WTC11 (cell line): ENCODE data around the gene ATP8B3. TPM values are rescaled to one million over a fixed set of nuclear protein-coding genes. Genes with fewer than 3 reads are reported as not detected.

Experiments
- ATAC-seq: fragments of 200-7000 bp; cut with Tn5 transposase; 2 replicates; pipeline ENCODE4 v1.10.0; 2021; ENCODE audit warnings: mild to moderate bottlenecking, moderate library complexity
- CTCF ChIA-PET: fragments of 300-600 bp; sonication (Branson Sonifier 250); formaldehyde crosslinking; loops from one replicate; lab custom pipeline; 2021; ENCODE audit warnings: antibody characterized with exemption; lab: Charles Lee
- POLR2A ChIA-PET: fragments of 350-600 bp; sonication (Branson Sonifier 250); formaldehyde crosslinking; loops from one replicate; lab custom pipeline; 2021; ENCODE audit warnings: antibody characterized with exemption; lab: Charles Lee
- DNase-seq: peaks from one replicate; pipeline ENCODE4 v3.0.0; 2021; ENCODE audit warnings: low spot score
- H3K27ac Mint-ChIP-seq: 2 replicates; pipeline ENCODE4 v1.8.0; 2021; ENCODE audit warnings: mixed read lengths
- H3K27me3 Mint-ChIP-seq: 2 replicates; pipeline ENCODE4 v1.8.0; 2021; ENCODE audit warnings: low read depth, mild to moderate bottlenecking, moderate library complexity, mixed read lengths
- H3K36me3 Mint-ChIP-seq: 2 replicates; pipeline ENCODE4 v1.8.0; 2021; ENCODE audit warnings: mixed read lengths
- H3K4me1 Mint-ChIP-seq: 2 replicates; pipeline ENCODE4 v1.8.0; 2022; ENCODE audit warnings: mixed read lengths
- H3K4me3 Mint-ChIP-seq: 2 replicates; pipeline ENCODE4 v1.8.0; 2021; ENCODE audit warnings: mild to moderate bottlenecking, moderate library complexity, mixed read lengths
- H3K9me3 Mint-ChIP-seq: 2 replicates; pipeline ENCODE4 v1.8.0; 2021; ENCODE audit warnings: mixed read lengths
- ARID4B ChIP-seq: sonication (generic); formaldehyde crosslinking; IDR thresholded peaks from 2 replicates; pipeline ENCODE4 v1.8.0; 2023; ENCODE audit warnings: missing genetic modification reagents, mild to moderate bottlenecking, borderline replicate concordance
- ELF4 ChIP-seq: sonication (generic); formaldehyde crosslinking; IDR thresholded peaks from 2 replicates; pipeline ENCODE4 v1.8.1; 2022; ENCODE audit warnings: low read depth, mild to moderate bottlenecking, moderate library complexity, missing genetic modification reagents
- ESRRA ChIP-seq: sonication (generic); formaldehyde crosslinking; IDR thresholded peaks from 2 replicates; pipeline ENCODE4 v1.8.1; 2022; ENCODE audit warnings: mild to moderate bottlenecking, missing genetic modification reagents, borderline replicate concordance
- GRHL2 ChIP-seq: fragments of 250-450 bp; sonication (Bioruptor Pico); IDR thresholded peaks from 2 replicates; pipeline ENCODE4 v1.8.0; 2022; ENCODE audit warnings: mild to moderate bottlenecking, moderate library complexity; ENCODE audit not compliant: insufficient replicate concordance, severe bottlenecking
- KAT7 ChIP-seq: sonication (generic); formaldehyde crosslinking; IDR thresholded peaks from 2 replicates; pipeline ENCODE4 v1.8.1; 2023; ENCODE audit warnings: missing genetic modification reagents, mild to moderate bottlenecking, borderline replicate concordance
- NR1H2 ChIP-seq: sonication (generic); formaldehyde crosslinking; IDR thresholded peaks from 2 replicates; pipeline ENCODE4 v1.9.0; 2021; ENCODE audit warnings: mild to moderate bottlenecking, moderate library complexity, missing genetic modification reagents
- RELA ChIP-seq: sonication (generic); formaldehyde crosslinking; IDR thresholded peaks from 2 replicates; pipeline ENCODE4 v1.8.1; 2022; ENCODE audit warnings: missing genetic modification reagents, mild to moderate bottlenecking, borderline replicate concordance
- SOX15 ChIP-seq: fragments of 250-450 bp; sonication (Bioruptor Pico); IDR thresholded peaks from 2 replicates; pipeline ENCODE4 v1.9.0; 2021; ENCODE audit warnings: mild to moderate bottlenecking
- ZMAT4 ChIP-seq: fragments of 250-450 bp; sonication (Bioruptor Pico); IDR thresholded peaks from 2 replicates; pipeline ENCODE4 v1.9.0; 2021; ENCODE audit warnings: mild to moderate bottlenecking
- ZNF317 ChIP-seq: sonication (generic); formaldehyde crosslinking; IDR thresholded peaks from 2 replicates; pipeline ENCODE4 v1.8.1; 2023; ENCODE audit warnings: low read depth, mild to moderate bottlenecking, moderate library complexity, missing genetic modification reagents, borderline replicate concordance
- ZNF396 ChIP-seq: fragments of 250-450 bp; sonication (Bioruptor Pico); IDR thresholded peaks from 2 replicates; pipeline ENCODE4 v1.8.0; 2021; ENCODE audit warnings: mild to moderate bottlenecking, moderate library complexity, borderline replicate concordance
- ZNF512 ChIP-seq: sonication (generic); formaldehyde crosslinking; IDR thresholded peaks from 2 replicates; pipeline ENCODE4 v1.8.1; 2022; ENCODE audit warnings: missing genetic modification reagents, borderline replicate concordance
- ZNF671 ChIP-seq: fragments of 250-450 bp; sonication (Bioruptor Pico); IDR thresholded peaks from 2 replicates; pipeline ENCODE4 v1.8.0; 2021; ENCODE audit warnings: mild to moderate bottlenecking
- total RNA-seq: library from RNA; stranded (reverse); gene quantifications from 3 replicates; pipeline ENCODE4 v1.2.3, GENCODE V29; 2021
- TF ChIP-seq, protein P1 (sequence below): sonication (generic); formaldehyde crosslinking; conservative IDR thresholded peaks from 2 replicates; pipeline ENCODE4 v1.8.1; 2023; ENCODE audit warnings: mild to moderate bottlenecking, low read depth, missing genetic modification reagents, moderate library complexity
- TF ChIP-seq, protein P2 (sequence below): sonication (generic); formaldehyde crosslinking; IDR thresholded peaks from 2 replicates; pipeline ENCODE4 v1.8.1; 2023; ENCODE audit warnings: mild to moderate bottlenecking, missing genetic modification reagents
- TF ChIP-seq, protein P3 (sequence below): fragments of 250-450 bp; sonication (Bioruptor Pico); IDR thresholded peaks from 2 replicates; pipeline ENCODE4 v1.9.0; 2021; ENCODE audit warnings: moderate library complexity, mild to moderate bottlenecking, inconsistent platforms, borderline replicate concordance

The ATP8B3 gene
- total RNA-seq, 1 experiment from 2014 or later, result 5.5 TPM

GRCh38 chr19:1756264-1756663 lies 55.8 kb downstream of the ATP8B3 start:
- H3K27me3 Mint-ChIP-seq, result peaks cover 91% of the 10 kb centered on the region
- no peaks in the 10 kb centered on the region for H3K36me3 Mint-ChIP-seq
- ChIA-PET CTCF (interaction anchor here (2.0 to 3.5 kb wide), 4 partner anchors 10 to 210 kb away, joined by 9 to 22 read pairs (median 10); no protein-coding TSS in a partner anchor), POLR2A (no interaction called here)
- H3K4me1 Mint-ChIP-seq, result peaks cover 11% of the 10 kb centered on the region
- DNase-seq (no peak), ATAC-seq (no peak)
- H3K9me3 Mint-ChIP-seq, result no peaks in the 10 kb centered on the region
- H3K27ac Mint-ChIP-seq, result no peak overlapping the region
- TF ChIP-seq, protein P1, sequence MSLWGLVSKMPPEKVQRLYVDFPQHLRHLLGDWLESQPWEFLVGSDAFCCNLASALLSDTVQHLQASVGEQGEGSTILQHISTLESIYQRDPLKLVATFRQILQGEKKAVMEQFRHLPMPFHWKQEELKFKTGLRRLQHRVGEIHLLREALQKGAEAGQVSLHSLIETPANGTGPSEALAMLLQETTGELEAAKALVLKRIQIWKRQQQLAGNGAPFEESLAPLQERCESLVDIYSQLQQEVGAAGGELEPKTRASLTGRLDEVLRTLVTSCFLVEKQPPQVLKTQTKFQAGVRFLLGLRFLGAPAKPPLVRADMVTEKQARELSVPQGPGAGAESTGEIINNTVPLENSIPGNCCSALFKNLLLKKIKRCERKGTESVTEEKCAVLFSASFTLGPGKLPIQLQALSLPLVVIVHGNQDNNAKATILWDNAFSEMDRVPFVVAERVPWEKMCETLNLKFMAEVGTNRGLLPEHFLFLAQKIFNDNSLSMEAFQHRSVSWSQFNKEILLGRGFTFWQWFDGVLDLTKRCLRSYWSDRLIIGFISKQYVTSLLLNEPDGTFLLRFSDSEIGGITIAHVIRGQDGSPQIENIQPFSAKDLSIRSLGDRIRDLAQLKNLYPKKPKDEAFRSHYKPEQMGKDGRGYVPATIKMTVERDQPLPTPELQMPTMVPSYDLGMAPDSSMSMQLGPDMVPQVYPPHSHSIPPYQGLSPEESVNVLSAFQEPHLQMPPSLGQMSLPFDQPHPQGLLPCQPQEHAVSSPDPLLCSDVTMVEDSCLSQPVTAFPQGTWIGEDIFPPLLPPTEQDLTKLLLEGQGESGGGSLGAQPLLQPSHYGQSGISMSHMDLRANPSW (CRISPR knock-in tag), result no peak
- 0 out of 2 replicates have a peak, but pooled peaks have one; percentile 22 for TF ChIP-seq ESRRA
- no peak overlapping the region for H3K4me3 Mint-ChIP-seq

DNA sequence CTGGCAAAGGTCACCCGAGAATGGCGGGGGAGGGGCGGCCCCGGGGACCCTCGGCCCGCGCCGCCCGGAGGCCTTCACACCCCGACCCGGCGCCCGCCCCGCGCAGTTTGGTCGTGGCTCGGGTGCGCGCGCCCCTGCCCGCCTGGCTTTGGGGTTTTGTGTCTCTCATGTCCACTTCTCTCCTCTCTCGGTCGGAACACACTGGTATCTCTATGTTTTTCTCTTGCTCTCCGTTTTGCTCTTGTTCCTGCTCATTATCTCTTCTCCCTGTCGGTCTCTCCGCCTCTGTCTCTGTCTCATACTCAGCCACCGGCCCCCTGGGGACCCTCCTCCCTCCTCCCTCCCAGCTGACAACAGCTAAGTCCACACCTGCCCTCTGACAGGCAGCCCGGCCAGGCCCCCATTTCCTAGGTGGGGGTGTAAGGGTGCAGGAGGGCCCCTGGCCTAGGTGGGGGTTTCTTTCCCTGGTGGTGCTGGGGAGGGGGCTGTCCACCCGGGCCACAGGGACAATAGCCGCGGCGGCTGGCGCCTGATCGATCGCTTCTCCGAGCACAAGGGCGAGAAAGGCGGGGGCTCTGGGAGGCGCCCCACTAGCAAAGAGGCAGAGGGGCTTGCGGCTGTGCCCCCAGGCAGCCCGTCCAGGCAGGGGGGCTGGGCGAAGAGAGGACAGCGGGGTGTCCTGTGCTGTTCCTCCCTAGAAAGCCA lies 56.5 kb downstream of the ATP8B3 start:
- H3K9me3 Mint-ChIP-seq, result no peaks in the 10 kb centered on the region
- no peaks in the 10 kb centered on the region for H3K36me3 Mint-ChIP-seq
- ChIA-PET POLR2A (no interaction called here), CTCF (interaction anchor here (1.4 to 3.5 kb wide), 5 partner anchors 10 to 209 kb away, joined by 5 to 22 read pairs (median 10); no protein-coding TSS in a partner anchor)
- ATAC-seq, result no peak
- peak overlapping the region; percentile 55 for H3K4me3 Mint-ChIP-seq
- H3K4me1 Mint-ChIP-seq, result peaks cover 11% of the 10 kb centered on the region
- DNase-seq, result no peak
- H3K27me3 Mint-ChIP-seq, result peaks cover 91% of the 10 kb centered on the region
- TF ChIP-seq ZNF396 (CRISPR knock-in tag), result no peak
- TF ChIP-seq ZMAT4 (CRISPR knock-in tag), result no peak
- no peak for TF ChIP-seq ZNF512 (CRISPR knock-in tag)
- TF ChIP-seq ZNF671 (CRISPR knock-in tag), result no peak
- no peak for TF ChIP-seq ELF4 (CRISPR knock-in tag)
- no peak for TF ChIP-seq SOX15 (CRISPR knock-in tag)
- TF ChIP-seq, protein P2, sequence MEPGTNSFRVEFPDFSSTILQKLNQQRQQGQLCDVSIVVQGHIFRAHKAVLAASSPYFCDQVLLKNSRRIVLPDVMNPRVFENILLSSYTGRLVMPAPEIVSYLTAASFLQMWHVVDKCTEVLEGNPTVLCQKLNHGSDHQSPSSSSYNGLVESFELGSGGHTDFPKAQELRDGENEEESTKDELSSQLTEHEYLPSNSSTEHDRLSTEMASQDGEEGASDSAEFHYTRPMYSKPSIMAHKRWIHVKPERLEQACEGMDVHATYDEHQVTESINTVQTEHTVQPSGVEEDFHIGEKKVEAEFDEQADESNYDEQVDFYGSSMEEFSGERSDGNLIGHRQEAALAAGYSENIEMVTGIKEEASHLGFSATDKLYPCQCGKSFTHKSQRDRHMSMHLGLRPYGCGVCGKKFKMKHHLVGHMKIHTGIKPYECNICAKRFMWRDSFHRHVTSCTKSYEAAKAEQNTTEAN (CRISPR knock-in tag), result no peak
- TF ChIP-seq, protein P3, sequence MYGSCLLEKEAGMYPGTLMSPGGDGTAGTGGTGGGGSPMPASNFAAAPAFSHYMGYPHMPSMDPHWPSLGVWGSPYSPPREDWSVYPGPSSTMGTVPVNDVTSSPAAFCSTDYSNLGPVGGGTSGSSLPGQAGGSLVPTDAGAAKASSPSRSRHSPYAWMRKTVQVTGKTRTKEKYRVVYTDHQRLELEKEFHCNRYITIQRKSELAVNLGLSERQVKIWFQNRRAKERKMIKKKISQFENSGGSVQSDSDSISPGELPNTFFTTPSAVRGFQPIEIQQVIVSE, result no peak
- TF ChIP-seq GRHL2 (CRISPR knock-in tag), result no peak
- no peak overlapping the region for H3K27ac Mint-ChIP-seq

DNA sequence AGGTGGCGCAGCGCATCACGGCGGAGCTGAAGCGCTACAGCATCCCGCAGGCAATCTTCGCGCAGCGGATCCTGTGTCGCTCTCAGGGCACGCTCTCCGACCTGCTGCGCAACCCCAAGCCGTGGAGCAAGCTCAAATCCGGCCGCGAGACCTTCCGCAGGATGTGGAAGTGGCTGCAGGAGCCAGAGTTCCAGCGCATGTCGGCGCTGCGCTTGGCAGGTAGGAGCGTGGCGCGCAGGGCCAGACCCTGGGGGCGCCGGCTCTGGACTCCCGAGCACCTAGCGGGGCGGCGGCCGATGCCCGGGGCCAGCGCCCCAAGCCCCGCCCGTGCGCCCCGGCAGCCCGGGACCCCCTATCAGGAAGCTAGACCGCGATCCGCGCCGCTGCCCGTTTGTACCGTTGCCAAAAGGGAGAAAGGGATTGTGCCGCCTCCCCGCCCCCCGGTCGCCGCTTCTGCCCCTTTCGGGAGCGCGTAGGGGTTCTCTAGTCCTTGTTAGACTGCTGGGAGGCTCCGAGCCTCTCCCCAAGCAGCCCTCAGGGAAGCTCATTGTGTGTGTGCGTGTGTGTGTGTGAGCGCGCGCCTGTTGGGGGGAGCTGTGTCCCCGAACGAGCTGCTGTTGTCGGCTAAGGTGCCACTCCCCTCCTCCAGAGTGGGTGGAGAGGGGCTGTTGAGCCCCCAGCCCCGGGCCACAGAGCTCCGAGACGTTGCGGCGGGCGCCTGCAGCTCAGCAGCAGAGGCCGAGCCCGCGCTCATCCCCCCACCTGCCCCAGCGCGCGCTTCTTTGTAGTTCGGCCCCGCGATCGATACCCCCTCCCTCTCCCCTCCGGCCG lies 57.2 kb downstream of the ATP8B3 start:
- Mint-ChIP-seq H3K36me3 (no peaks in the 10 kb centered on the region), H3K27me3 (peaks cover 91% of the 10 kb centered on the region), H3K4me3 (peak overlapping the region; percentile 36; the same call in 1 of the 2 replicates), H3K9me3 (no peaks in the 10 kb centered on the region), H3K27ac (no peak overlapping the region), H3K4me1 (peaks cover 11% of the 10 kb centered on the region)
- ChIA-PET POLR2A (no interaction called here), CTCF (interaction anchor here (1.3 to 3.5 kb wide), 6 partner anchors 11 to 209 kb away, joined by 5 to 22 read pairs (median 10); no protein-coding TSS in a partner anchor)
- ATAC-seq (peak; percentile 5; the same call in 1 of the 2 replicates), DNase-seq (no peak)
- TF ChIP-seq ARID4B (CRISPR knock-in tag) (no peak), NR1H2 (CRISPR knock-in tag) (no peak), RELA (CRISPR knock-in tag) (no peak), ELF4 (CRISPR knock-in tag) (no peak), KAT7 (CRISPR knock-in tag) (no peak), SOX15 (CRISPR knock-in tag) (no peak), ZNF317 (CRISPR knock-in tag) (no peak)
